Thyroid gland (tissue), 4 donors: ENCODE data around the gene LIN54.

Experiments used
- CTCF ChIP-seq, 6 experiments: fragments of 200-600 bp in 3 of 6; fragments of 450-650 bp in 3 of 6; sonication (generic) in 3 of 6; IDR thresholded peaks; one replicate each; pipeline ENCODE4 v1.5.1; 2016 to 2019; ENCODE audit warnings: antibody characterized with exemption in 6 of 6, mild to moderate bottlenecking in 2 of 6, inconsistent platforms in 1 of 6, moderate library complexity in 1 of 6
- POLR2A ChIP-seq, 2 donors: fragments of 450-650 bp; IDR thresholded peaks; one replicate each; pipeline ENCODE4 v1.6.1; 2017; ENCODE audit warnings: antibody characterized with exemption in 2 of 2, mild to moderate bottlenecking in 2 of 2, moderate library complexity in 1 of 2

- TF ChIP-seq CTCF (IDR thresholded peaks at IDR 0.05), result no peak
- no peak for TF ChIP-seq POLR2A (IDR thresholded peaks at IDR 0.05)
Measured at GRCh38 chr4:82968972-82969371, 41.7 kb downstream of the LIN54 start.
